ENCODE results near the gene TMEM253.

The TMEM253 gene

GRCh38 chr14:21073921-21074320, 26.9 kb upstream of the TMEM253 start:
- no peak overlapping the region for H3K27ac ChIP-seq (ENCODE audit: low read length)
- no peak overlapping the region for H3K4me3 ChIP-seq (ENCODE audit: low read length)
- H3K9ac ChIP-seq (ENCODE audit: low read depth, low read length): no peak overlapping the region
- H3K9me3 ChIP-seq (ENCODE audit: insufficient read depth, low read depth, low read length): no peaks in the 10 kb centered on the region
- peaks cover 66% of the 10 kb centered on the region for H3K36me3 ChIP-seq (ENCODE audit: insufficient read depth, low read depth, low read length)
- H3K27me3 ChIP-seq (ENCODE audit: insufficient read depth, low read length): peaks cover 5% of the 10 kb centered on the region
- peaks cover 5% of the 10 kb centered on the region for H3K4me1 ChIP-seq (ENCODE audit: insufficient read depth, low read length)

GRCh38 chr14:21074398-21075272, 26.2 kb upstream of the TMEM253 start:
- H3K4me3 ChIP-seq (ENCODE audit: low read length): no peak overlapping the region
- H3K27ac ChIP-seq (ENCODE audit: low read length): no peak overlapping the region
- H3K9ac ChIP-seq (ENCODE audit: low read depth, low read length): no peak overlapping the region
- no peaks in the 10 kb centered on the region for H3K9me3 ChIP-seq (ENCODE audit: insufficient read depth, low read depth, low read length)
- H3K4me1 ChIP-seq (ENCODE audit: insufficient read depth, low read length): peaks cover 5% of the 10 kb centered on the region
- peaks cover 73% of the 10 kb centered on the region for H3K36me3 ChIP-seq (ENCODE audit: insufficient read depth, low read depth, low read length)
- no peaks in the 10 kb centered on the region; the same call in 1 of the 2 replicates for H3K27me3 ChIP-seq (ENCODE audit: insufficient read depth, low read length)

DNA sequence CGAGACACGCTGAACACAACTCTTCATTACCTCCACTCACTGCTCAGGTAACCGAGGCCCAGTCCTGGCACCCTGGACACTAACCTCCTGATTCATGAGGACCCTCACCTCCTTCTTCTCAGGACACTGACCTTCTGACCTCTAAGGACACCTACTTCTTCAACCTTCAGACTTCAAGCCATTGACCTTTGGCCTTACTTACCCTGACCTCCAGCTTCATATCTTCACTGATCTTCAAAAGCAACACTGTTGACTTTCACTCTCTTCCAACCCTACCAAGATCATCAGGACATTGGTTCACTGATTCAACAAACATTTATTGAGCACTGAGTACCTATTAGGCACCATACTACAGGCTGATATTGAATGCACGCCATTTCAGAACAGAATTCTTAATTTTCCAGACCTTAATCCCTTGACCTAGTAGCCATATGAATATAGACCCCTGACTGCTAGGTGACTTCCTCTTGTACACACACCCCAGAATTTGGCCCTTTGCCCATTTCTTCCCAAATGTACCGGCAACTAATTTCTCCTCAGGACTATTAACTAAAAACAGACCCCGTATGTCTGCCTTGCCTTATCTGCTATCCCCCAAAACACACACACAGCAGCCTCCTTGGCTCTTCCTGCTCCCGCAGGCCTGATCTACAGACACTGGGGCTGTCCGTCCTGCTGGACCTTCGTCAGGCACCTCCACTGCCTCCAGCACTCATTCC, 25.0 kb upstream of the TMEM253 start:
- H3K27me3 ChIP-seq (ENCODE audit: insufficient read depth, low read length): no peaks in the 10 kb centered on the region; the same call in 1 of the 2 replicates
- H3K4me1 ChIP-seq (ENCODE audit: insufficient read depth, low read length): peaks cover 5% of the 10 kb centered on the region
- H3K36me3 ChIP-seq (ENCODE audit: insufficient read depth, low read depth, low read length): peaks cover 85% of the 10 kb centered on the region
- no peak overlapping the region for H3K27ac ChIP-seq (ENCODE audit: low read length)
- H3K9me3 ChIP-seq (ENCODE audit: insufficient read depth, low read depth, low read length): no peaks in the 10 kb centered on the region
- no peak overlapping the region for H3K4me3 ChIP-seq (ENCODE audit: low read length)
- no peak overlapping the region for H3K9ac ChIP-seq (ENCODE audit: low read depth, low read length)

GRCh38 chr14:21077672-21078071, 23.2 kb upstream of the TMEM253 start:
- no peak overlapping the region for H3K4me3 ChIP-seq (ENCODE audit: low read length)
- no peak overlapping the region for H3K9ac ChIP-seq (ENCODE audit: low read depth, low read length)
- no peaks in the 10 kb centered on the region for H3K4me1 ChIP-seq (ENCODE audit: insufficient read depth, low read length)
- H3K9me3 ChIP-seq (ENCODE audit: insufficient read depth, low read depth, low read length): no peaks in the 10 kb centered on the region
- no peaks in the 10 kb centered on the region; the same call in 1 of the 2 replicates for H3K27me3 ChIP-seq (ENCODE audit: insufficient read depth, low read length)
- H3K27ac ChIP-seq (ENCODE audit: low read length): no peak overlapping the region
- peaks cover 98% of the 10 kb centered on the region for H3K36me3 ChIP-seq (ENCODE audit: insufficient read depth, low read depth, low read length)

GRCh38 chr14:21078287-21078686, 22.6 kb upstream of the TMEM253 start:
- peaks cover 96% of the 10 kb centered on the region for H3K36me3 ChIP-seq (ENCODE audit: insufficient read depth, low read depth, low read length)

GRCh38 chr14:21078726-21079125, 22.1 kb upstream of the TMEM253 start:
- no peaks in the 10 kb centered on the region for H3K9me3 ChIP-seq (ENCODE audit: insufficient read depth, low read depth, low read length)
- no peak overlapping the region for H3K4me3 ChIP-seq (ENCODE audit: low read length)

More at GRCh38 chr14:21078287-21078686, 22.6 kb upstream of the TMEM253 start:
- H3K27ac ChIP-seq (ENCODE audit: low read length): no peak overlapping the region
- H3K4me1 ChIP-seq (ENCODE audit: insufficient read depth, low read length): no peaks in the 10 kb centered on the region
- H3K4me3 ChIP-seq (ENCODE audit: low read length): no peak overlapping the region
- no peaks in the 10 kb centered on the region for H3K9me3 ChIP-seq (ENCODE audit: insufficient read depth, low read depth, low read length)
- no peak overlapping the region for H3K9ac ChIP-seq (ENCODE audit: low read depth, low read length)
- no peaks in the 10 kb centered on the region for H3K27me3 ChIP-seq (ENCODE audit: insufficient read depth, low read length)

GRCh38 chr14:21081521-21082142, 19.2 kb upstream of the TMEM253 start:
- H3K36me3 ChIP-seq (ENCODE audit: insufficient read depth, low read depth, low read length): peaks cover 96% of the 10 kb centered on the region

More at GRCh38 chr14:21078726-21079125, 22.1 kb upstream of the TMEM253 start:
- H3K36me3 ChIP-seq (ENCODE audit: insufficient read depth, low read depth, low read length): peaks cover 96% of the 10 kb centered on the region
- no peaks in the 10 kb centered on the region for H3K4me1 ChIP-seq (ENCODE audit: insufficient read depth, low read length)
- no peak overlapping the region for H3K27ac ChIP-seq (ENCODE audit: low read length)
- no peaks in the 10 kb centered on the region for H3K27me3 ChIP-seq (ENCODE audit: insufficient read depth, low read length)
- no peak overlapping the region for H3K9ac ChIP-seq (ENCODE audit: low read depth, low read length)

DNA sequence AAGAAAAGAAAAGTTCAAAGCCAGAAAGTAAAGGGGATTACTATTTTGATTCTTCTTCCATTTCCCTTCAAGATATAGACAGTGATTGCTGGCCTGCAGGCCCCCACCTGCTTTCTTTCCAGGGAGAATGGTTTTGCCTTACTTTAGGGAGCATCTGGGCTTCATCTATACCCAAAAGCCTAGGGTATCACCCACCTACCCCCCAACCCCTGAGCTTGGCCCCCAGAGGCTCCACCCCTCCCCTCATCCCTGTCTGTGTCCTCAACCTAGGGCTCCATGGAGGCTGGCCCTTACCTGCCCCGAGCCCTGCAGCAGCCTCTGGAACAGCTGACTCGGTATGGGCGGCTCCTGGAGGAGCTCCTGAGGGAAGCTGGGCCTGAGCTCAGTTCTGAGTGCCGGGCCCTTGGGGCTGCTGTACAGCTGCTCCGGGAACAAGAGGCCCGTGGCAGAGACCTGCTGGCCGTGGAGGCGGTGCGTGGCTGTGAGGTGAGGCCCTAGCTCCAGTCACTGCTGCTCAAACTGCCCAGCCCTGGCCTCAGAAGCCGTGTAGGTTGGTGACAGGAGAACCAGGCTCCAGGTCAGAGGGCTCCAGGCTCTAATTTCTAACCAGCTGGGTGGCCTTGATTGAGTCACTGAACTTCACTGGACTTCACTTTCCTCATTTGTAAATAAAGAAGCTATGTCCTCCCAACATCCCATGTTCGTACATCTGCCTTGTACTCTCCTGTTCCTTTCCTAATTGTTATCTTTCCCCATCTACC, 17.1 kb upstream of the TMEM253 start:
- Histone ChIP-seq H3K9me3 (ENCODE audit: insufficient read depth, low read depth, low read length) (no peaks in the 10 kb centered on the region), H3K36me3 (ENCODE audit: insufficient read depth, low read depth, low read length) (peaks cover 90% of the 10 kb centered on the region), H3K4me3 (ENCODE audit: low read length) (no peak overlapping the region), H3K4me1 (ENCODE audit: insufficient read depth, low read length) (peaks cover 5% of the 10 kb centered on the region; the same call in 1 of the 2 replicates), H3K27ac (ENCODE audit: low read length) (no peak overlapping the region), H3K9ac (ENCODE audit: low read depth, low read length) (no peak overlapping the region), H3K27me3 (ENCODE audit: insufficient read depth, low read length) (no peaks in the 10 kb centered on the region)

More at GRCh38 chr14:21081521-21082142, 19.2 kb upstream of the TMEM253 start:
- H3K9ac ChIP-seq (ENCODE audit: low read depth, low read length): no peak overlapping the region
- no peaks in the 10 kb centered on the region for H3K4me1 ChIP-seq (ENCODE audit: insufficient read depth, low read length)
- no peaks in the 10 kb centered on the region for H3K9me3 ChIP-seq (ENCODE audit: insufficient read depth, low read depth, low read length)
- no peak overlapping the region for H3K27ac ChIP-seq (ENCODE audit: low read length)
- H3K4me3 ChIP-seq (ENCODE audit: low read length): no peak overlapping the region
- H3K27me3 ChIP-seq (ENCODE audit: insufficient read depth, low read length): no peaks in the 10 kb centered on the region

- no peak overlapping the region for H3K27ac ChIP-seq (ENCODE audit: low read length)
- peaks cover 90% of the 10 kb centered on the region for H3K36me3 ChIP-seq (ENCODE audit: insufficient read depth, low read depth, low read length)
- no peaks in the 10 kb centered on the region for H3K27me3 ChIP-seq (ENCODE audit: insufficient read depth, low read length)
- no peaks in the 10 kb centered on the region for H3K9me3 ChIP-seq (ENCODE audit: insufficient read depth, low read depth, low read length)
- H3K9ac ChIP-seq (ENCODE audit: low read depth, low read length): no peak overlapping the region
- peaks cover 5% of the 10 kb centered on the region; the same call in 1 of the 2 replicates for H3K4me1 ChIP-seq (ENCODE audit: insufficient read depth, low read length)
- H3K4me3 ChIP-seq (ENCODE audit: low read length): no peak overlapping the region
Observed at GRCh38 chr14:21084396-21084795, 16.5 kb upstream of the TMEM253 start.

- Histone ChIP-seq H3K4me1 (ENCODE audit: insufficient read depth, low read length) (peaks cover 5% of the 10 kb centered on the region; the same call in 1 of the 2 replicates), H3K9ac (ENCODE audit: low read depth, low read length) (no peak overlapping the region), H3K9me3 (ENCODE audit: insufficient read depth, low read depth, low read length) (no peaks in the 10 kb centered on the region), H3K4me3 (ENCODE audit: low read length) (no peak overlapping the region), H3K27ac (ENCODE audit: low read length) (no peak overlapping the region), H3K27me3 (ENCODE audit: insufficient read depth, low read length) (no peaks in the 10 kb centered on the region), H3K36me3 (ENCODE audit: insufficient read depth, low read depth, low read length) (peaks cover 90% of the 10 kb centered on the region)
Observed at GRCh38 chr14:21084998-21085853, 15.6 kb upstream of the TMEM253 start.

Measured in iPS-20b (cell line).